Measurements from ENCODE around the gene ACER2.
"Not testable (repeated sequence)": the region's sequence is repeated elsewhere in the genome, so short reads cannot be mapped to it uniquely, and the experiment has no call there.

ACER2 gene

GRCh38 chr9:19385786-19386501, 22.9 kb upstream of the ACER2 start:
- Histone ChIP-seq H3K36me3 (ENCODE audit: insufficient read depth, low read length) (no peaks in the 10 kb centered on the region), H3K9me3 (ENCODE audit: low read length) (no peaks in the 10 kb centered on the region), H3K27me3 (ENCODE audit: insufficient read depth, low read length) (no peaks in the 10 kb centered on the region), H3K4me1 (ENCODE audit: insufficient read depth, low read length) (peaks cover 5% of the 10 kb centered on the region), H3K4me3 (ENCODE audit: low read length) (no peak overlapping the region), H2AFZ (ENCODE audit: low read depth, low read length) (no peak overlapping the region)

- no peaks in the 10 kb centered on the region for H3K4me1 ChIP-seq (ENCODE audit: insufficient read depth, low read length)
These were observed 22.2 kb upstream of the ACER2 start for GRCh38 chr9:19386502-19387044.

GRCh38 chr9:19387317-19387716, 21.5 kb upstream of the ACER2 start:
- no peaks in the 10 kb centered on the region for H3K36me3 ChIP-seq (ENCODE audit: insufficient read depth, low read length)
- no peaks in the 10 kb centered on the region for H3K9me3 ChIP-seq (ENCODE audit: low read length)
- no peaks in the 10 kb centered on the region for H3K4me1 ChIP-seq (ENCODE audit: insufficient read depth, low read length)
- H3K4me3 ChIP-seq (ENCODE audit: low read length), result no peak overlapping the region
- no peaks in the 10 kb centered on the region for H3K27me3 ChIP-seq (ENCODE audit: insufficient read depth, low read length)
- H2AFZ ChIP-seq (ENCODE audit: low read depth, low read length), result no peak overlapping the region

More at GRCh38 chr9:19386502-19387044, 22.2 kb upstream of the ACER2 start:
- Histone ChIP-seq H3K4me3 (ENCODE audit: low read length) (no peak overlapping the region), H3K27me3 (ENCODE audit: insufficient read depth, low read length) (no peaks in the 10 kb centered on the region), H2AFZ (ENCODE audit: low read depth, low read length) (no peak overlapping the region), H3K9me3 (ENCODE audit: low read length) (no peaks in the 10 kb centered on the region), H3K36me3 (ENCODE audit: insufficient read depth, low read length) (no peaks in the 10 kb centered on the region)

GRCh38 chr9:19389539-19389938, 19.3 kb upstream of the ACER2 start:
- H2AFZ ChIP-seq (ENCODE audit: low read depth, low read length); H3K4me3 ChIP-seq (ENCODE audit: low read length); H3K9me3 ChIP-seq (ENCODE audit: low read length); H3K27me3 ChIP-seq (ENCODE audit: insufficient read depth, low read length); H3K4me1 ChIP-seq (ENCODE audit: insufficient read depth, low read length); H3K36me3 ChIP-seq (ENCODE audit: insufficient read depth, low read length): not testable (repeated sequence)

GRCh38 chr9:19397845-19398244, 11.0 kb upstream of the ACER2 start:
- Histone ChIP-seq H3K4me1 (ENCODE audit: insufficient read depth, low read length) (no peaks in the 10 kb centered on the region), H3K4me3 (ENCODE audit: low read length) (no peak overlapping the region), H3K27me3 (ENCODE audit: insufficient read depth, low read length) (no peaks in the 10 kb centered on the region), H3K9me3 (ENCODE audit: low read length) (no peaks in the 10 kb centered on the region), H2AFZ (ENCODE audit: low read depth, low read length) (no peak overlapping the region), H3K36me3 (ENCODE audit: insufficient read depth, low read length) (no peaks in the 10 kb centered on the region)

- not testable (repeated sequence) for H3K4me1 ChIP-seq (ENCODE audit: insufficient read depth, low read length); H2AFZ ChIP-seq (ENCODE audit: low read depth, low read length); H3K9me3 ChIP-seq (ENCODE audit: low read length); H3K4me3 ChIP-seq (ENCODE audit: low read length); H3K27me3 ChIP-seq (ENCODE audit: insufficient read depth, low read length); H3K36me3 ChIP-seq (ENCODE audit: insufficient read depth, low read length)
These were observed 5.6 kb upstream of the ACER2 start for GRCh38 chr9:19403231-19403630.

- no peaks in the 10 kb centered on the region for H3K4me1 ChIP-seq (ENCODE audit: insufficient read depth, low read length)
- H3K27me3 ChIP-seq (ENCODE audit: insufficient read depth, low read length), result no peaks in the 10 kb centered on the region
- no peak overlapping the region for H2AFZ ChIP-seq (ENCODE audit: low read depth, low read length)
- H3K9me3 ChIP-seq (ENCODE audit: low read length), result no peaks in the 10 kb centered on the region
- no peaks in the 10 kb centered on the region for H3K36me3 ChIP-seq (ENCODE audit: insufficient read depth, low read length)
- H3K4me3 ChIP-seq (ENCODE audit: low read length), result no peak overlapping the region
These were observed 4.3 kb upstream of the ACER2 start for GRCh38 chr9:19404283-19405075.

GRCh38 chr9:19405771-19406170, 3.0 kb upstream of the ACER2 start:
- peaks cover 4% of the 10 kb centered on the region for H3K4me1 ChIP-seq (ENCODE audit: insufficient read depth, low read length)
- H3K36me3 ChIP-seq (ENCODE audit: insufficient read depth, low read length), result no peaks in the 10 kb centered on the region
- H3K4me3 ChIP-seq (ENCODE audit: low read length), result no peak overlapping the region
- no peak overlapping the region for H2AFZ ChIP-seq (ENCODE audit: low read depth, low read length)
- no peaks in the 10 kb centered on the region for H3K27me3 ChIP-seq (ENCODE audit: insufficient read depth, low read length)
- no peaks in the 10 kb centered on the region for H3K9me3 ChIP-seq (ENCODE audit: low read length)

GRCh38 chr9:19408316-19408692, 505 bp upstream of the ACER2 start:
- no peaks in the 10 kb centered on the region for H3K9me3 ChIP-seq (ENCODE audit: low read length)
- peak overlapping the region; percentile 94 for H2AFZ ChIP-seq (ENCODE audit: low read depth, low read length)
- peaks cover 4% of the 10 kb centered on the region for H3K4me1 ChIP-seq (ENCODE audit: insufficient read depth, low read length)
- H3K4me3 ChIP-seq (ENCODE audit: low read length), result peak overlapping the region; percentile 86
- no peaks in the 10 kb centered on the region for H3K27me3 ChIP-seq (ENCODE audit: insufficient read depth, low read length)
- H3K36me3 ChIP-seq (ENCODE audit: insufficient read depth, low read length), result no peaks in the 10 kb centered on the region

GRCh38 chr9:19409401-19410194, 789 bp downstream of the ACER2 start:
- Histone ChIP-seq H3K36me3 (ENCODE audit: insufficient read depth, low read length) (no peaks in the 10 kb centered on the region), H3K9me3 (ENCODE audit: low read length) (no peaks in the 10 kb centered on the region), H3K27me3 (ENCODE audit: insufficient read depth, low read length) (no peaks in the 10 kb centered on the region), H3K4me1 (ENCODE audit: insufficient read depth, low read length) (peaks cover 4% of the 10 kb centered on the region), H2AFZ (ENCODE audit: low read depth, low read length) (peak overlapping the region; percentile 94), H3K4me3 (ENCODE audit: low read length) (peak overlapping the region; percentile 86)

- no peaks in the 10 kb centered on the region for H3K9me3 ChIP-seq (ENCODE audit: low read length)
- H3K36me3 ChIP-seq (ENCODE audit: insufficient read depth, low read length), result no peaks in the 10 kb centered on the region
- H2AFZ ChIP-seq (ENCODE audit: low read depth, low read length), result no peak overlapping the region
- no peaks in the 10 kb centered on the region for H3K27me3 ChIP-seq (ENCODE audit: insufficient read depth, low read length)
- peaks cover 4% of the 10 kb centered on the region for H3K4me1 ChIP-seq (ENCODE audit: insufficient read depth, low read length)
- peak overlapping the region; percentile 86 for H3K4me3 ChIP-seq (ENCODE audit: low read length)
These were observed 1.3 kb downstream of the ACER2 start for GRCh38 chr9:19410195-19410503.

GRCh38 chr9:19410594-19410993, 1.8 kb downstream of the ACER2 start:
- no peaks in the 10 kb centered on the region for H3K36me3 ChIP-seq (ENCODE audit: insufficient read depth, low read length)
- H3K4me1 ChIP-seq (ENCODE audit: insufficient read depth, low read length), result peaks cover 4% of the 10 kb centered on the region
- H3K27me3 ChIP-seq (ENCODE audit: insufficient read depth, low read length), result no peaks in the 10 kb centered on the region
- H3K9me3 ChIP-seq (ENCODE audit: low read length), result no peaks in the 10 kb centered on the region
- H2AFZ ChIP-seq (ENCODE audit: low read depth, low read length), result no peak overlapping the region
- H3K4me3 ChIP-seq (ENCODE audit: low read length), result no peak overlapping the region

- Histone ChIP-seq H3K4me3 (ENCODE audit: low read length) (no peak overlapping the region), H3K27me3 (ENCODE audit: insufficient read depth, low read length) (no peaks in the 10 kb centered on the region)
These were observed 2.5 kb downstream of the ACER2 start for GRCh38 chr9:19411316-19411715.

More at GRCh38 chr9:19411316-19411715, 2.5 kb downstream of the ACER2 start:
- no peak overlapping the region for H2AFZ ChIP-seq (ENCODE audit: low read depth, low read length)
- H3K9me3 ChIP-seq (ENCODE audit: low read length), result no peaks in the 10 kb centered on the region
- no peaks in the 10 kb centered on the region for H3K36me3 ChIP-seq (ENCODE audit: insufficient read depth, low read length)
- peaks cover 4% of the 10 kb centered on the region for H3K4me1 ChIP-seq (ENCODE audit: insufficient read depth, low read length)

All from neuron (in vitro differentiated cells).